ENCODE measurements around the gene COL5A1. TPM values are rescaled to one million over a fixed set of nuclear protein-coding genes. Genes with fewer than 3 reads are reported as not detected.

The COL5A1 gene
- total and polyA plus RNA-seq, 4 donors, result 12.2 to 169 (median 65.4) TPM

GRCh38 chr9:134828892-134829291 lies 187.3 kb downstream of the COL5A1 start:
- DNase-seq (no peak), ATAC-seq (ENCODE audit: insufficient read depth, low FRiP score) (no peak)
- no peak for TF ChIP-seq CTCF (IDR thresholded peaks at IDR 0.05; ENCODE audit: control extremely low read depth, extremely low read depth)
- Histone ChIP-seq H3K4me3 (no peak overlapping the region), H3K9me3 (ENCODE audit: control insufficient read depth in 4 of 4, insufficient read depth in 3 of 4, low read length in 3 of 4) (peaks cover 0 to 2% (median 0%) of the 10 kb centered on the region in 4 donors), H3K27me3 (ENCODE audit: control insufficient read depth in 3 of 3, insufficient read depth in 3 of 3, low read length in 2 of 3) (no peaks in the 10 kb centered on the region), H3K9ac (ENCODE audit: insufficient read depth in 1 of 2, low read length in 2 of 2) (no peak overlapping the region), H3K4me1 (ENCODE audit: control insufficient read depth in 5 of 5, insufficient read depth in 5 of 5, low read length in 5 of 5) (no peaks in the 10 kb centered on the region), H3K36me3 (ENCODE audit: control insufficient read depth in 4 of 4, insufficient read depth in 4 of 4, low read length in 4 of 4) (peaks cover 0 to 33% (median 11%) of the 10 kb centered on the region in 4 donors), H3K27ac (ENCODE audit: low read depth in 1 of 2, low read length in 1 of 2) (no peak overlapping the region)
- WGBS, 2 donors, result 89 to 95% methylated on average over 11 of the region's 11 CpGs

GRCh38 chr9:134829356-134829937 lies 187.8 kb downstream of the COL5A1 start:
- Histone ChIP-seq H3K27ac (ENCODE audit: low read depth in 1 of 2, low read length in 1 of 2) (no peak overlapping the region), H3K4me1 (ENCODE audit: control insufficient read depth in 5 of 5, insufficient read depth in 5 of 5, low read length in 5 of 5) (no peaks in the 10 kb centered on the region), H3K4me3 (no peak overlapping the region), H3K27me3 (ENCODE audit: control insufficient read depth in 3 of 3, insufficient read depth in 3 of 3, low read length in 2 of 3) (no peaks in the 10 kb centered on the region), H3K36me3 (ENCODE audit: control insufficient read depth in 4 of 4, insufficient read depth in 4 of 4, low read length in 4 of 4) (peaks cover 0 to 33% (median 11%) of the 10 kb centered on the region in 4 donors), H3K9ac (ENCODE audit: insufficient read depth in 1 of 2, low read length in 2 of 2) (no peak overlapping the region), H3K9me3 (ENCODE audit: control insufficient read depth in 4 of 4, insufficient read depth in 3 of 4, low read length in 3 of 4) (peaks cover 0 to 2% (median 0%) of the 10 kb centered on the region in 4 donors)
- no peak for ATAC-seq (ENCODE audit: insufficient read depth, low FRiP score)
- TF ChIP-seq CTCF (IDR thresholded peaks at IDR 0.05; ENCODE audit: control extremely low read depth, extremely low read depth), result no peak
- 90 to 96% methylated on average over 35 of the region's 35 CpGs for WGBS, 2 donors
- DNase-seq, result no peak

- ATAC-seq (ENCODE audit: insufficient read depth, low FRiP score) (no peak), DNase-seq (no peak)
- Histone ChIP-seq H3K4me1 (ENCODE audit: control insufficient read depth in 5 of 5, insufficient read depth in 5 of 5, low read length in 5 of 5) (no peaks in the 10 kb centered on the region), H3K4me3 (no peak overlapping the region), H3K27ac (ENCODE audit: low read depth in 1 of 2, low read length in 1 of 2) (no peak overlapping the region), H3K9ac (ENCODE audit: insufficient read depth in 1 of 2, low read length in 2 of 2) (no peak overlapping the region), H3K36me3 (ENCODE audit: control insufficient read depth in 4 of 4, insufficient read depth in 4 of 4, low read length in 4 of 4) (peaks cover 0 to 30% (median 10%) of the 10 kb centered on the region in 4 donors), H3K27me3 (ENCODE audit: control insufficient read depth in 3 of 3, insufficient read depth in 3 of 3, low read length in 2 of 3) (no peaks in the 10 kb centered on the region), H3K9me3 (ENCODE audit: control insufficient read depth in 4 of 4, insufficient read depth in 3 of 4, low read length in 3 of 4) (peaks cover 0 to 5% (median 0%) of the 10 kb centered on the region in 4 donors)
- WGBS, 2 donors, result 94% methylated on average over 19 of the region's 19 CpGs
- TF ChIP-seq CTCF (IDR thresholded peaks at IDR 0.05; ENCODE audit: control extremely low read depth, extremely low read depth), result no peak
Observed at GRCh38 chr9:134830126-134830525, 188.5 kb downstream of the COL5A1 start.

Data from lung (tissue), 12 donors.